HL-60 (cell line): ENCODE results near the gene SEC11A.

ENCODE experiments used
- GABPA ChIP-seq: IDR thresholded peaks from 2 replicates; pipeline ENCODE4 v1.6.1; 2012; ENCODE audit warnings: low read depth
- TF ChIP-seq, protein P1 (sequence below): IDR thresholded peaks from one replicate; pipeline ENCODE4 v1.5.1; 2011; ENCODE audit warnings: low read length, control low read depth, inconsistent platforms; ENCODE audit not compliant: insufficient read depth

DNA sequence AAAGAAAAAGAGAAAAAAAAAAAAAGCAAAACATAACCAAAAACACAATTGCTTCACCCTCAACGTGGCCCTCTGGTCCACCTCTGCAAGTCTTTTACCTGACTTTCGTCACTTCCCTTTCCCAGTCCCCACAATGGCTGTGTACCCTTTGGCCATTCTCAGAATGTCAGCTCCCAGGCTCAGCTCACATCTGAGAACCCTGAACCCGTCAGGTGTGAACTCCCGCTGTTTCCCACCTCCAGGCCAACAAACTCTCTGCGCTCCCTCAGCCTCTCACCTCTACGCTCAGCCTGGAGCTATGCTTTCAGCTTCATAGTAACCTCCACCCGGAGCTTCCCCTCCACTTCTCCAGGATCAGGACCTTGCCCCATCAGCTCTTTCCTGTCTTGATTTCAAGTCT, 91.6 kb downstream of the SEC11A start:
- TF ChIP-seq, protein P1, sequence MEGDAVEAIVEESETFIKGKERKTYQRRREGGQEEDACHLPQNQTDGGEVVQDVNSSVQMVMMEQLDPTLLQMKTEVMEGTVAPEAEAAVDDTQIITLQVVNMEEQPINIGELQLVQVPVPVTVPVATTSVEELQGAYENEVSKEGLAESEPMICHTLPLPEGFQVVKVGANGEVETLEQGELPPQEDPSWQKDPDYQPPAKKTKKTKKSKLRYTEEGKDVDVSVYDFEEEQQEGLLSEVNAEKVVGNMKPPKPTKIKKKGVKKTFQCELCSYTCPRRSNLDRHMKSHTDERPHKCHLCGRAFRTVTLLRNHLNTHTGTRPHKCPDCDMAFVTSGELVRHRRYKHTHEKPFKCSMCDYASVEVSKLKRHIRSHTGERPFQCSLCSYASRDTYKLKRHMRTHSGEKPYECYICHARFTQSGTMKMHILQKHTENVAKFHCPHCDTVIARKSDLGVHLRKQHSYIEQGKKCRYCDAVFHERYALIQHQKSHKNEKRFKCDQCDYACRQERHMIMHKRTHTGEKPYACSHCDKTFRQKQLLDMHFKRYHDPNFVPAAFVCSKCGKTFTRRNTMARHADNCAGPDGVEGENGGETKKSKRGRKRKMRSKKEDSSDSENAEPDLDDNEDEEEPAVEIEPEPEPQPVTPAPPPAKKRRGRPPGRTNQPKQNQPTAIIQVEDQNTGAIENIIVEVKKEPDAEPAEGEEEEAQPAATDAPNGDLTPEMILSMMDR: no peak
- no peak for TF ChIP-seq GABPA
